Endometrial microvascular endothelial cells (primary cell): ENCODE data around the gene CDCA5. TPM values are rescaled to one million over a fixed set of nuclear protein-coding genes. Genes with fewer than 3 reads are reported as not detected.

Source experiments
- in situ Hi-C: cut with HindIII; loops from 2 replicates; pipeline ENCODE4 v1.10.0; 2017; ENCODE audit warnings: low sequenced_read_pairs, low pct_unique_long_range_greater_than_20kb; ENCODE audit errors: inconsistent ontology term
- total RNA-seq: library from RNA; depleted of rRNA; stranded (reverse); fragments of >200 nt; gene quantifications from one replicate; pipeline ENCODE4 v1.2.3, GENCODE V29; 2015; ENCODE audit errors: inconsistent ontology term

CDCA5 gene
- total RNA-seq, 1 donor from 2014 or later, result 38.7 TPM

DNA sequence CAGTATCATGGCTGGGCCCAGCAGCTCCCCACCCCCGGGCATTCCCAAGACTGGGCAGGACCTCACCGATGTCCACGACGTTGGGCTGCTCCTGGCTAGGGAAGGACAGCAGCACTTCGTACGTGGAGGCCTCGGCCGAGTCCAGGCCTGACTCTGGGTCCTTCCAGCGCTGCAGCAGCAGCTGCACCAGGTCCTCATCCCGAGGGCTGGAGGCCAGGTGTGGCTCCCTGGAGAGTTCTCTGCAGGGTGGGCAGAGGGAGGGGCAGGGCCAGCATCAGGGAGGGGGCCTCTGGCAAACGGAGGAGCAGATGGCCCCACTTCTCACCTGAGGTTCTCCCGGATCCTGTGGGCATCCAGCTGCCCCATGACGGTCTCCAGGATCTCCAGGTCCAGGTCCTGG lies 25.8 kb downstream of the CDCA5 start:
- in situ Hi-C loops, result no loop called here

DNA sequence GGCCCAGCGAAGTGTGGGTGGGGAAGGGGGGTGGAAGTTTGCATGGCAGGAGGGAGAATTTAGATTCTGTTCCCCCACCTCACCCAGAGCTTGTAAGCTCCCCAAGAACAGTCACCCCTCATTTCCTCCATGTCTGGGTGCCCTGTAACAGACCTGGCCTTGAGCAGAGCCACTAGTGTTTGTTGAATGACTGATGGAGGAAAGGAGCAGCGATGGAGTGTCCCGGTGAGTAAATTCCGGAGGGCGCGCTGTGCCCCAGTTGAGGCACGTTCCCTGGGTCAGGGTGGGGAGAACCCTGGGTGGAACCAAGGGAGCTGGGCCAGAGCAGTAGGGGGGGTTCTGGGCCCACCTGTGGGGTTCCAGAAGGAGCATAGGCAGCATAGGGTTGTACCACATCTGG lies 26.3 kb downstream of the CDCA5 start:
- in situ Hi-C loops, result no loop called here

DNA sequence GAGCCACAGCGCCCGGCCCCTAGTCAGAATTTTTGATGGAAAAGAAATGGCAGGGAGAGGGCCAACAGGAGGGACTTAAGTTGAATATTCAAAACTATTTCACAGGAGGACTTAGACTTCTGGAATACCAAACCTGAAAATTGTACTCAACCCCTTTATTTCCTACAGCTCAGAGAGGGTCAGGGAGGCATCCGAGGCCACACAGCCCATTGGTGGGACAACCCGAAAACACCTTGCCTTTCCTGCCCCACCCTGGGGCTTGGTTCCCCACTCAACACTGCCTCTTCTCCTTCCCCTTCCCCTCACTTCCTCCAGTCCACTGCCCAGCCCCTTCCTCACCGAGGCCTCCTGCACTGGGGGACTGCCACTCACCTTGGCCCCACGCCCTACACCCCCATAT lies 26.8 kb downstream of the CDCA5 start:
- in situ Hi-C loops, result no loop called here

DNA sequence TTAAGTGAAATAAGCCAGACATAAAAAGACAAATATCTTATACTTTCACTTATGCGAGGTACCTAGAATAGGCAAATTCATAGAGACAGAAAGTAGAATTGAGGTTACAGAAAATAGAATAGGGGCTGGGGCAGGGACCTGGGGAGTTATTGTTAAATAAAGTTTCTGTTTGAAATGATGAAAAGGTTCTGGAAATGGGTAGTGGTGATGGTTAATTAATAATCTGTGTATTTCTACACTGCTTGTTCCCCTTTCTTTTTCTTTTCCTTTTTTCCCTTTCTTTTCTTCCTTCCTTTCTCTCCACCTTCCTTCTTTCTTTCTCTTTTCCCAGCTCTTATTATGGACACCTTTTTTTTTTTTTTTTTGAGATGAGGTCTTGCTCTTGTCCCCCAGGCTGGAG lies 28.3 kb downstream of the CDCA5 start:
- in situ Hi-C loops, result no loop called here

DNA sequence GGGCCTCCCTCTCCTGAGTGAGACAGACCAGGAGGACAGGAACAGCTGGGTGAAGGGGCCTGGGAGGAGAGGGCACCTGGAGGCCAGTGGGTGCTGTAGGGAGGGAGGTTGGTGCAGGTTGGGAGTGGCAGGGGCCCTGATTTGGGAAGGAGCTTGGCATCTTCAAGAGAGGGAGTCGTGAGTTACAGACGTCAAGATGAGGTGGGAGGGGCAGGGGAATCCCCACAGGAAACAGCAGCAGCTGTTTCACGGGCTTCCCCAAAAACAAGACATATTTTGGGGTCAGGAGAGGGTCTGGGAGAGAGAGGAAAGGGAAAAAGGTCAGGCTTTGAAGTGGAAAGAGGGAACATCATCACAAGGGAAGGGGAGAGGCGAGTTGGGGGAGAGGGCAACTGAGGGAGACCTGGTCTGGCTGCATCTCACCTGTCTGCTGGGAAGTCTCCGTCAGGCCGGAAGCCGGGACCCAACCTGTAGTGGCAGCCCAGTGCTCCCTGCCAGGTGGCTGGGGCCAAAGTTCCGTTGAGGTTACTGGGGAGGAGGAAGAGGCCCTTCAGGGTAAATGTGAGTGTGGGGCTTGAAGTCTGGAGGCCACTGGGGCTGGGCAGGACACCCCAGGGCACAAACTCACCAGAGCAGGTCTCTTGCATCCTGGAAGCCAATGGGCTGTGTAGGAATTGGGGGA lies 29.9 kb downstream of the CDCA5 start:
- in situ Hi-C loops, result no loop called here

DNA sequence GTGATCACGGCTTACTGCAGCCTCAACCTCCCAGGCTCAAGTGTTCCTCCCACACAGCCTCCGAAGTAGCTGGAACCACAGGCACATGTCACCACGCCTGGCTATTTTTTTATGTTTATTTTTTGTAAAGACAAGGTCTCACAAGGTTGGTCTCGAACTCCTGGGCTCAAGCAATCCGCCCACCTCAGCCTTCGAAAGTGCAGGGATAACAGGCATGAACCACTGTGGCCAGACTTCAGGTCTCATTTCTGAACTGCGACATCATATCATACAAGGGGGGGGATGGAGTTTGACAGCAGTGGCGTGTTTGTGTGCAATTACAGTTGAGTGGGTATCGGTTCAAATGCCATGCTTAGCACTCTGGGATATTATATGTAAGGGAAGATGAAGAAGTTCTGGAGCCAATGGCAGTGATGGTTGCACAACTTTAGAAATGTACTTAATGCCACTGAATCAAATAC lies 32.4 kb downstream of the CDCA5 start:
- in situ Hi-C loops, result no loop called here

DNA sequence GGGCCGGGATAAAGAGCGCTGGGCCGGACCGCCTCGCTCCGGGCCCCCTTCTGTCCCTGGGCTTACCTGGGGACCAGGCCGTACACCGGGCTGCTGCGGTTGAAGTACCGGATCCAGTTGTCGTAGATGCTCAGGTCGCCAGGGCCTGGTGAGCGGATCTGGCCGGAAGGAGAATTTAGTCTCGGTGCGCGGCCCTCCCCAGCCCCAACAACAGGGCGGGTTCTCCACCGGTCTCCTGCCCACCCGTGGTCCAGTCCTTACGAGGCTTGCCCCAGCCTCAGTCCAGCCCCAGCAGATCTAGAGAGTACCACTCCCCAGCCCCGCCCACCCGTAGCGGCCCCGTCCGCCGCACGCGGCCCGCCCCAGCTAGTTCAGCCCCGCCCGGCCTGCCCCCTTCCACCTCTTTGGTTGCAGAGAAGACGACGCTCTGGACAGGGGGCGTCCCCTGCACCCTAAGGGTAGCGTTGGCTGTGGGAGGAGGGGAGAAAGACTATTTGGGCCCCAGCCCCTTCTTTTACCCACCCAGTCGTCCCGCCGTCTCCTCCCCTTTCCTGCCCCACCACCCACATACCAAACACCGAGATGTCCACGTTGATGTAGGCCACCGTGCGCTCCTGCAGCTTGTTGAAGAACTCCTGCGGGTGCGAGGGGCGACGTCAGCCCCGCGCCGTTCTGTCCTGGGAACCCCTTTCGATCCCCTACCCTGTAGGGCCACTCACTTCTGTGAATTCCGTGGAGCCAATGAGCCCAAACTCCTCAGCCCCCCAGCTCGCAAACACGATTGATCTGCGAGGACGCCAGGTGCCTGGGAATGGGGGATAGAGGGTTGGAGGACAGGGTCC lies 36.0 kb downstream of the CDCA5 start:
- in situ Hi-C loops, result no loop called here

DNA sequence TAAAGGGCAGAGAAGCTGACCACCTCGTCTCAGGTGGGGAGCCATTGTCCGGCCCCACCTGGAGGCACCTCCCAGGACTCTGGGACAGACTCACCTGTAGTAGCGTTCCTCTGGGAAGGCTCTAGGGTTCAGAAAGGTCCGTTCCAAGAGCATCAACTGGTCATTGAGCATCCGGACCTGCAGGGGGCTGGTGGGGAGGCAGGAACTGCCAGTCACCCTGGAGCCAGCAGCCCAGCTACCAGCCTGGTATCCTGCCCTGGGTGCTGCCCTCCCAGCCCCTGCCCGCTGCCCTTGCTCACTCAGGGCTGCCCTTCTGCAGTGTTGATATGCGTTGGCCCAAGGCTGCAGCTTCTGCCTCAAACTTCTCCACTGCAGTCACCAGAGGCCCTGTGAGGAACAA lies 38.1 kb downstream of the CDCA5 start:
- in situ Hi-C loops, result no loop called here

DNA sequence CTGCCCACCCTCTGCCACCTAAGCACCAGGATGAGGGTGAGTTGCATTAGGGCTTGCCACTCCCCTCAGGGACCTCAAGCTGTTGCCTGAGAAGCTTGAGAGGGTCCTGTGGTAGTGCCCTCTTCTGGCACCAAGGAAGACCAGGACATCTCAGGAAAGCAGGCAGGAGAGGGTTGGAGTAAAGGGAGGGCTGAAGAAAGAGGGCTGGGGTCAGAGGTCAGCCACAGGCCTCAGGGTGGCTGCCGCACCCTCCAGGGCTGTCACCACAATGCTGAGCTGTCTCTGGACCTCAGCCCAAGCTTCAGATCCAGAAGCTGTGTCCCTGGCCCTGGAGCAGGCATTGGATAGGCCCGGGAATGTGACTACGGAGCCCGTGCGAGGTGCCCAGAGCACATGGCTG lies 38.8 kb downstream of the CDCA5 start:
- in situ Hi-C loops, result no loop called here

DNA sequence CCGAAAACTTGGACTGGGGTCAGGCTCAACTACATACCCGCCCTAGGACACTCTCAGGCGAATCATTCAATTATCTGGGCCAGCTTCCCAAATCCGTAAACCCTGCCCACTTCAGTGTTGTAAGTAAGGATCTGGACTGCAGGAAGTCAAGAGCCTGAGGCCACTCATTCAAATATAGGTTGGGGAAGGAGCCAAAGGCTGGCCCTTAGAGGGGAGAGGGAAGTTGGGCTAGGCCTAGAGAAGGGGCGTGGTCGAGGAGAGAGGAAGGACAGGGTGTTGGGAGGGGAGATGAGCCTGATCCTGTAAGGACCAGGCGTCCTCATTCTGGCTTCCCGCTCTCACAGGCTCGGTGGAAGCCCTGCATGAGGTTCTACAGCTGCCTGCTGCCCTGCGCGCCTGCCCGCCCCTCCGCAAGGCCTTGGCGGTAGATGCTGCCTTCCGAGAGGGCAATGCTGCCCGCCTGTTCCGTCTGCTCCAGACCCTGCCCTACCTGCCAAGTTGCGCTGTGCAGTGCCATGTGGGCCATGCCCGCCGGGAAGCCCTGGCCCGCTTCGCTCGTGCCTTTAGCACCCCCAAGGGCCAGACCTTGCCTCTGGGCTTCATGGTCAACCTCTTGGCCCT lies 39.8 kb downstream of the CDCA5 start:
- in situ Hi-C loops, result no loop called here

DNA sequence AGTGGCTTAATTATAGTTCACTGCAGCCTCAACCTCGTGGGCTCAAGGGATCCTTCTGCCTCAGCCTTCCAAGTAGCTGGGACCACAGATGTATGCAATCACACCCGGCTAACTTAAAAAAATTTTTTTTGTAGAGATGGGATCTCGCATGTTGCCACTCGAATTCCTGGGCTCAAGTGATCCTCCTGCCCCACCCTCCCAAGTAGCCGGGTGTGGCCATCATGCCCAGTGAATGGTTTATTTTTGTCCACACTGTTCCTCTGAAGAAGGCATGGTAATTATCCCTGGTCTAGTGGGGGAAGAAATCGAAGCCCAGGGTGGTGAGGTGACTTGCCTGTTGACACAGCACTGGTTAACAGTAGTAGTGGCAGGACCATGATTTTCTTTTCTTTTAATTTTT lies 40.9 kb downstream of the CDCA5 start:
- in situ Hi-C loops, result no loop called here

DNA sequence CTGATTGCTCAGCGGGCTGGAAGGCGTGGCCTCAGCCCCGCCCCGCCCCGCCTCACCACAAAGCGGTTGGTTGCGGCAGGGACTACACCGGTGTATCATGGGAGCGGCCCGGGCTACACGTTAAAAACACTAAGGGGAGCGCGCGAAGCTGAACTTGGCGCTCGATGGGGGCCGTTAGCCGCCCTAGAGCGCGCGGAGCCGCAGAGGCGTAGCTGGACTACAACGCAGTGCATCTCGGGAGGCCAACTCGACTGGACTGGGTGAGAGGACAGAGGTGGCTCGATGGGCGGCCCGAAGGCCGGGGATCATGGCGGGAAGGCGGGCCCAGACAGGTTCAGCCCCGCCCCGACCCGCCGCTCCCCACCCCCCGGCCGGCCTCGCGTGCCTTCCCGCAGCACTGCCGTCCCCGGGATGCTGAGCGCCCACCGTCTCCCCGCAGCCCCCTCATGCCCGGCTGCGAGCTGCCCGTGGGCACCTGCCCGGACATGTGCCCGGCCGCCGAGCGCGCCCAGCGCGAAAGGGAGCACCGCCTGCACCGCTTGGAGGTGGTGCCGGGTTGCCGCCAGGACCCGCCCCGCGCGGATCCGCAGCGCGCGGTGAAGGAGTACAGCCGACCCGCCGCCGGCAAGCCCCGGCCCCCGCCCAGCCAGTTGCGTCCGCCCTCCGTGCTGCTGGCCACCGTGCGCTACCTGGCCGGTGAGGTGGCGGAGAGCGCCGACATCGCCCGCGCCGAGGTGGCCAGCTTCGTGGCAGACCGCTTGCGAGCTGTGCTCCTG lies 42.8 kb downstream of the CDCA5 start, which contains the start of gene SAC3D1:
SAC3D1 (plus strand) TSS at position 364 of the 776 bp plus-strand sequence; CDS start at position 447, 83 bp downstream.
- in situ Hi-C loops, result no loop called here

DNA sequence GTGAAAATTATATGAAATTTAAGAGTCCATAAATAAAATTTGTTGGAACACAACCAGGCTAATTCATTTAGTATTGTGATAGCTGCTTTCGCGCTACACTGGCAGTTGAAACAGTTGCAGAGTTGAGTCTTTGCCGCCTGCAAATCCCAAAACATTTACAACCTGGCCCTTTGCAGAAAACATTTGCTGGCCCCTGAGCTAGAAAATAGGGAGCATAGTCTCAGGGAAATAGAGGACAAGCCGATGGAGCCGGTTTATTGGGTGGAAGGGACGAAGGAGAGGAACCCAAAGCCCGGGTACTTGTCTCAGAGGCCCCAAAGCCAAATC lies 43.4 kb downstream of the CDCA5 start:
- in situ Hi-C loops, result no loop called here

DNA sequence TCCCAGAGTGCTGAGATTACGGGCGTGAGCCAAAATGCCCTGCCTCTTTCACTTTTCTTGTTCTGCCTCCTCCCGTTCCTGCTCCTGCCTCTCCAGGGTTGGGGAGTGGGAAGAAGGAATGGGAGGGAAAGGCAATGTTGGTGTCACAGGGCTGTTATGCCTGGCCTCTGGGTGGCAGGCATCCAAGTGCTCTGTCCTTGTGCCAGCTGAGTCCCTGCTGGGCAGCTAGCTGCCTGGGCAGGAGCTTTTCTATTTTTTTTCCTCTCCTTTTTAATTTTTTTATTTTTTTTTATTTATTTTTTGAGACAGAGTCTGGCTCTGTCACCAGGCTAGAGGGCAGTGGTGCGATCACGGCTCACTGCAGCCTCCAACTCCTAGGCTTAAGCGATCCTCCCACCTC lies 46.9 kb downstream of the CDCA5 start:
- in situ Hi-C loops, result no loop called here

DNA sequence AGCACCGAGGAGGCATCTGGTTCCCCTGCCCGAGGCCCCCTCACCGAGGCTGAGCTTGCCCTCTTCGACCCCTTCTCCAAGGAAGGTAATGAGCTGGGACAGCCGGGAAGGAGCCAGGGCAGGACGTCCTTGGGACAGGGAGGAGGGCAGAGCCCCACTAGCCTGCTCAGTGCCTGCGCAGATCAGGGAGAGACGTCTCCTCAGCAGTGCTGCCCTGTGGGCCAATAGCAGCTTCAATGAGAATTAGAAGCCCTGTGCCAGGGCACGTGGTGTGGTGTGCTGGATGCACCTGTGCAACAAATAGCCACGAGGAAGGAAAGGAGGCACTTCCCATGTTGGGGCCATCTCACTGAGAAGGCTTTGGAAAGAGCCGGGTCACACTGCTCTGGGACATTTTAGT lies 48.3 kb downstream of the CDCA5 start:
- in situ Hi-C loops, result no loop called here

DNA sequence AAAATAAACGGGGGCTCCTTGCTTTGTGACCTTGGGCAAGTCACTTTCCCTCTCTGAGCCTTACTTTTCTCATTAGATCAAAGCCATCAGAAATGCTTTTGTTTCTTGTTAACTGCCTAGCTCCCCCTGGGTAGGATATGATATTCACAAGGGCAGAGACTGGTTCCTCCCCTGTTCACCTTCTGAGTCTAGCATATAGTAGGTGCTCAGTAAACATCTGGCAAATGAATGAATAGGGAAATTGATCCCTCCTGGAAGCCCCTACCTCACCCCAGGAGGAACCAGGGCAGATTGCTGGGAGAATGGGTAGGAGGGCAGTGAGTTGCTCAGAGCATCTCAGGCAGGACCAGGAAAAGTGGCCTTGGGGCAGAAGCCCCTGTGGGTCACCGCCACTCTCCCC lies 49.4 kb downstream of the CDCA5 start:
- in situ Hi-C loops, result no loop called here

DNA sequence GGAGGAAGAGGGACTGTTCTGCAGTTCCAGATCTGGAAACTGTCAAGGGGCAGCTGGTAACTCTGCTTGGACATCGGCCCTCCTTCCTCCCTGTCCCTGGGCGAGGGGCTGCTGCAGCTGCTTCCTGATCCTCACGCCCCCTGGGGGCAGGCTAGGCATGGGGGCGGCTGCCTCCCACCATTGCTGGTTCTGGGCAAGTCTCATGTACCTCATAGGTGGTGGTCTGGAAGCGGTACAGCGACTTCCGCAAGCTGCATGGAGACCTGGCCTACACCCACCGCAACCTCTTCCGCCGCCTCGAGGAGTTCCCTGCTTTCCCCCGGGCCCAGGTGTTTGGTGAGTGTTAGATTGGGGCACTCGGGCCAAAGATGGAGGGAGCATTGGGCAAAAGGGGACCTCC lies 51.6 kb downstream of the CDCA5 start:
- in situ Hi-C loops, result no loop called here
